Cardiac muscle cell (in vitro differentiated cells and primary cell): ENCODE results near the gene TNFAIP3. TPM values are rescaled to one million over a fixed set of nuclear protein-coding genes. Genes with fewer than 3 reads are reported as not detected.
A peak's percentile ranks its signal among the peaks of the same experiment; 100 is the strongest.

Experiments used
- DNase-seq, 2 donors: peaks; one replicate each; pipeline versions ENCODE4 v3.0.0 to v3.0.0-alpha.2; 2010 to 2017; ENCODE audit warnings: low read depth in 1 of 2, low spot score in 1 of 2
- H3K27ac ChIP-seq: fragments of 200-600 bp; sonication (generic); 2 replicates; pipeline ENCODE4 v1.5.1; 2016
- H3K27me3 ChIP-seq: fragments of 200-600 bp; sonication (generic); 2 replicates; pipeline ENCODE4 v1.6.0; 2016; ENCODE audit warnings: control low read depth
- H3K36me3 ChIP-seq: fragments of 200-600 bp; sonication (generic); 2 replicates; pipeline ENCODE4 v1.5.1; 2016; ENCODE audit warnings: control low read depth
- H3K4me1 ChIP-seq: fragments of 200-600 bp; sonication (generic); 2 replicates; pipeline ENCODE4 v1.8.1; 2017; ENCODE audit warnings: low read depth, mild to moderate bottlenecking, mixed run types
- H3K4me3 ChIP-seq: fragments of 200-600 bp; sonication (generic); 2 replicates; pipeline ENCODE4 v1.5.1; 2016; ENCODE audit warnings: mild to moderate bottlenecking
- H3K9me3 ChIP-seq: fragments of 200-600 bp; sonication (generic); 2 replicates; pipeline ENCODE4 v1.5.1; 2017; ENCODE audit warnings: low read depth, mild to moderate bottlenecking, control low read depth
- CTCF ChIP-seq: IDR thresholded peaks from 2 replicates; pipeline ENCODE4 v1.5.1; 2012; ENCODE audit warnings: low read depth, mild to moderate bottlenecking, low read length
- polyA plus RNA-seq: library from polyadenylated mRNA; unstranded; fragments of >200 nt; fragmentation: Nextera tagmentation; extraction: Ambion mirVana; gene quantifications from 2 replicates; pipeline ENCODE4 v1.2.1, GENCODE V29; 2016
- total RNA-seq: library from RNA; depleted of rRNA; stranded (reverse); fragments of >200 nt; gene quantifications from 2 replicates; pipeline ENCODE4 v1.2.3, GENCODE V29; 2016

Gene TNFAIP3
- total and polyA plus RNA-seq, 2 experiments from 2014 or later: 7.9 TPM

- Histone ChIP-seq H3K4me1 (peaks cover 26% of the 10 kb centered on the region), H3K9me3 (no peaks in the 10 kb centered on the region), H3K36me3 (peaks cover 7% of the 10 kb centered on the region), H3K27me3 (no peaks in the 10 kb centered on the region), H3K27ac (peak overlapping the region; percentile 92), H3K4me3 (peak overlapping the region; percentile 76)
- no peak for TF ChIP-seq CTCF
- DNase-seq: peak in 1 of 2 donors; percentile 27
Measured at GRCh38 chr6:137867685-137868509, 838 bp downstream of the TNFAIP3 start.

- no peak for DNase-seq
- Histone ChIP-seq H3K36me3 (peaks cover 8% of the 10 kb centered on the region), H3K4me3 (peak overlapping the region; percentile 76), H3K27me3 (no peaks in the 10 kb centered on the region), H3K27ac (no peak overlapping the region), H3K9me3 (no peaks in the 10 kb centered on the region), H3K4me1 (peaks cover 25% of the 10 kb centered on the region)
- TF ChIP-seq CTCF: no peak
Measured at GRCh38 chr6:137868721-137869548, 1.9 kb downstream of the TNFAIP3 start.

- Histone ChIP-seq H3K4me3 (no peak overlapping the region), H3K27me3 (no peaks in the 10 kb centered on the region), H3K9me3 (no peaks in the 10 kb centered on the region), H3K36me3 (peaks cover 14% of the 10 kb centered on the region), H3K27ac (no peak overlapping the region), H3K4me1 (peaks cover 24% of the 10 kb centered on the region)
- DNase-seq: no peak
- TF ChIP-seq CTCF: no peak
Measured at GRCh38 chr6:137869549-137870307, 2.7 kb downstream of the TNFAIP3 start.

- H3K4me3 ChIP-seq: no peak overlapping the region
- peaks cover 18% of the 10 kb centered on the region for H3K36me3 ChIP-seq
- H3K9me3 ChIP-seq: no peaks in the 10 kb centered on the region
- peaks cover 18% of the 10 kb centered on the region for H3K4me1 ChIP-seq
- DNase-seq: no peak
- H3K27ac ChIP-seq: no peak overlapping the region
- H3K27me3 ChIP-seq: no peaks in the 10 kb centered on the region
- no peak for TF ChIP-seq CTCF
Measured at GRCh38 chr6:137870308-137870644, 3.2 kb downstream of the TNFAIP3 start.

- H3K4me3 ChIP-seq: no peak overlapping the region
- no peak for DNase-seq
- no peak overlapping the region for H3K27ac ChIP-seq
- peaks cover 23% of the 10 kb centered on the region for H3K36me3 ChIP-seq
- peaks cover 13% of the 10 kb centered on the region for H3K4me1 ChIP-seq
- no peak for TF ChIP-seq CTCF
- no peaks in the 10 kb centered on the region for H3K9me3 ChIP-seq
- no peaks in the 10 kb centered on the region for H3K27me3 ChIP-seq
Measured at GRCh38 chr6:137870744-137871247, 3.7 kb downstream of the TNFAIP3 start.
